OCI-LY1 (cell line): ENCODE results near the gene DCK.

Source experiments
- CTCF ChIP-seq: fragments of 200-600 bp; sonication (generic), shearing (Covaris generic); IDR thresholded peaks from 2 replicates; pipeline ENCODE4 v1.5.1; 2017; ENCODE audit warnings: mild to moderate bottlenecking, antibody characterized with exemption, low read length, moderate library complexity, mixed read lengths
- EZH2 ChIP-seq: fragments of 200-600 bp; sonication (generic), shearing (Covaris generic); IDR thresholded peaks from 2 replicates; pipeline ENCODE4 v1.8.0; 2017; ENCODE audit warnings: borderline replicate concordance, mixed run types, mild to moderate bottlenecking, antibody characterized with exemption, low read length, moderate library complexity, mixed read lengths

- TF ChIP-seq CTCF: no peak
- no peak for TF ChIP-seq EZH2
Measured at GRCh38 chr4:71062436-71062835, 69.0 kb downstream of the DCK start.
